Measurements from ENCODE around the gene VPS11.

Gene VPS11

DNA sequence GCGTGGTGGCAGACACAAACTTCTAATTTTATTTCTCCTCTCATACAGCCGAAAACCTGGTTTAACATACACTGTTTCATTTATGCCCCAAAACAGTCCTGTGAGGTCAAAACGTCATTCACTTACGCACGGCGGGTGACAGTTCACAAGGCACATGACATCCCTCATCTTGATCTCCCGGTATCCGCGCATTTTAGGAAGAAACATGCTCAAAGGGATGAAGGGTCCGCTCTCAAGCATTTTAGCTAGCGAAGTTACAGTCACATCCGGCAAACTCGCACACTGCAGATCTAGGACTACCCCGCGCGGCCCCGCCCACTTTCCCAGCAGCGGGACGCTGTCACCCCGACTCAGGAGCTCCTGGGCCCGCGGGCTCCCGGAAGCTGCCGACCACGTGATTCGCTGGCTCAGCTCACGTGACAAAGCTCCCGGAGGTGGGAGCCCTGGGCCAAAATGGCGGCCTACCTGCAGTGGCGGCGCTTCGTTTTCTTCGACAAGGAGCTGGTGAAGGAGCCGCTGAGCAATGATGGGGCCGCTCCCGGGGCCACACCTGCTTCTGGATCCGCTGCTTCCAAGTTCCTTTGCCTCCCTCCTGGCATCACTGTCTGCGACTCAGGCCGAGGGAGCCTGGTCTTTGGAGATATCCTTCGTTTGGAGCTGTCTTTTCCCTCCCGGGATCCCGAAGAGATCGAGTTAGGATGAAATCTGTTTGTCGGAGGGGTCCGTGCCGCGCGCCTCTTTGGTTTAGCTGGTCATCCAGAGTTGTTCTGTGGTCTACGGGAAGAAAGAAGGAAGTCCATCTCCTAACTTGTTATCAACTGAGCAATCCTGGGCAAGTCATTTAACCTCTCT, at the start of gene VPS11:
VPS11 (plus strand) TSS at position 448 of the 852 bp plus-strand sequence; CDS start at position 454, 6 bp downstream.
- CTCF ChIA-PET = interaction anchor here (0.6 to 1.7 kb wide), 10 partner anchors 10 to 280 kb away, joined by 3 to 11 read pairs (median 6); partner anchors contain the start of genes HINFP and HMBS
- Mint-ChIP-seq H3K4me1 (peaks cover 49% of the 10 kb centered on the region), H3K9me3 (no peaks in the 10 kb centered on the region), H3K4me3 (peak within 1 kb of the TSS; percentile 92), H3K27me3 (no peaks in the 10 kb centered on the region), H3K27ac (peak within 1 kb of the TSS; percentile 98), H3K36me3 (peaks cover 20% of the 10 kb centered on the region)
- peak; percentile 99 for DNase-seq

DNA sequence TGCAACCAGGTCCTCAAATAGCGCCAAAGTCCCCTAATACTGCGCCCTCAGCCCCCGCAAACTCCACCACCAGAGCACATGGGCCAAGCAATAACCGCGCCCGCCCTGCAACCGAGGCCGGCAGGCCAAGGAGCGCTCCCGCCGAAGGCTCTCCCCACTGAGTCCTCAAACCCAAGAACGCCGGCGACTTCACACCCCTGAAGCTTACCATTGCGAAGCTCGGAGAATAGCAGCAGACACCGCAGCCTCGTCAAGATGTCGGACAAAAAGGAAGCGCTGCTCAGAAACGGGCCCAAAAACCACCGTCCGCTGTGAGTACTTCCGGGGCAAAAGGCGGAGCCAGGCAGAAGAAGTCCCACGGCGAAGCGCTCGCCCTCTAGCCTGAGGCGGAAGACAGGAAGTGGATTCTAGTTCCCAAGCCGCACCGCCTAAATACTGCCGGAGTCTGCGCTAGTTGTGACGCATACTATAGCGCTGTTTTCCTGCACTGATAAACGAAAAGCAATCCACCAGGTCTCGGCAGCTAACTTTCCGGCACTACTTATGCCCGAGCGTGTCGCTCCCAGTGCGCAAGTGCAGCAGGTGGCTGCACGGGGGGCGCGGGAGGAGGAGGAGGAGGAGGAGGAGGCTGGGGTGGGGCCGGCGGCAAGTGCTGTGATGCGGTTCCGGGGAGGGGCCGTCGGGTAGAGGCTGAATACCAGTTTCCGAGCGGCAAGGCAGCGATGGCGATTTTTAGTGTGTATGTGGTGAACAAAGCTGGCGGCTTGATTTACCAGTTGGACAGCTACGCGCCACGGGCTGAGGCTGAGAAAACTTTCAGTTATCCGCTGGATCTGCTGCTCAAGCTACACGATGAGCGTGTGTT, 49.3 kb upstream of the VPS11 start, which contains the start of the genes RPS25 and TRAPPC4:
RPS25 (minus strand) TSS at position 270 of the 865 bp plus-strand sequence; CDS start at position 211, 59 bp downstream.
TRAPPC4 (plus strand) TSS at position 693 of the 865 bp plus-strand sequence; CDS start at position 723, 30 bp downstream.
- Mint-ChIP-seq H3K27me3 (no peaks in the 10 kb centered on the region), H3K9me3 (no peaks in the 10 kb centered on the region), H3K4me3 (peak within 1 kb of the TSS; percentile 97), H3K4me1 (peaks cover 58% of the 10 kb centered on the region), H3K36me3 (peaks cover 72% of the 10 kb centered on the region), H3K27ac (peak within 1 kb of the TSS; percentile 100)
- peak; percentile 98 for DNase-seq
- CTCF ChIA-PET = interaction anchor here (0.6 to 2.0 kb wide), 3 partner anchors 21 to 38 kb away, joined by 3 to 5 read pairs (median 3); partner anchors contain the start of gene CENATAC

- no peaks in the 10 kb centered on the region for H3K9me3 Mint-ChIP-seq
- peaks cover 70% of the 10 kb centered on the region for H3K36me3 Mint-ChIP-seq
- H3K27ac Mint-ChIP-seq = peak overlapping the region; percentile 100
- CTCF ChIA-PET = interaction anchor here (0.6 to 2.0 kb wide), 4 partner anchors 8 to 111 kb away, joined by 3 to 5 read pairs (median 3); no protein-coding TSS in a partner anchor
- H3K4me3 Mint-ChIP-seq = peak overlapping the region; percentile 97
- DNase-seq = no peak
- H3K4me1 Mint-ChIP-seq = peaks cover 64% of the 10 kb centered on the region
- no peaks in the 10 kb centered on the region for H3K27me3 Mint-ChIP-seq
Measured at GRCh38 chr11:119019996-119020395, 47.6 kb upstream of the VPS11 start.

GRCh38 chr11:119021631-119022030, 46.0 kb upstream of the VPS11 start:
- Mint-ChIP-seq H3K27me3 (no peaks in the 10 kb centered on the region), H3K4me3 (peak overlapping the region; percentile 18), H3K36me3 (peaks cover 60% of the 10 kb centered on the region), H3K27ac (peak overlapping the region; percentile 75), H3K4me1 (peaks cover 51% of the 10 kb centered on the region), H3K9me3 (no peaks in the 10 kb centered on the region)
- no peak for DNase-seq
- CTCF ChIA-PET = interaction anchor here (1.3 kb wide), 1 partner anchor 10 kb away, joined by 3 read pairs; no protein-coding TSS in a partner anchor

DNA sequence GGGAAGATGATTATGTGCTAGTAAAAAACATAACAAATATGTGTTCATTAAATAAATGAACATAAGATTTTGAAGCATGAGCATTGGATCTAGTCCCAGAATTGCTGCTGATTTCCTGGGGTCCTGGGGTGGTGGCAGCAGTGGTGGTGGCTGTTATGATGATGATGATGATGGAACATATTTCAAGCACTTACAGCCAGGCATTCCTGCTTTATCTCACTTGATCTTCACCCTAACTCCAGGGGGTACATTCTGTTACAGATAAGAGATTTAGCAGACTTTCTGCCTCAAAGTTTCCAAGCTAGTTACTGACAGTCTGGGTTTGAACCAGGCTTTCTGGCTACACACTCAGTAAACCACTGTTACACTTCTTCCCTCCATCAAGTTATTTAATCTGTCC, 43.9 kb upstream of the VPS11 start:
- Mint-ChIP-seq H3K4me1 (peaks cover 52% of the 10 kb centered on the region), H3K4me3 (no peak overlapping the region), H3K9me3 (no peaks in the 10 kb centered on the region), H3K27me3 (no peaks in the 10 kb centered on the region), H3K27ac (no peak overlapping the region), H3K36me3 (peaks cover 45% of the 10 kb centered on the region)
- DNase-seq = no peak
- CTCF ChIA-PET = no interaction called here

GRCh38 chr11:119024430-119025098, 43.1 kb upstream of the VPS11 start:
- peaks cover 43% of the 10 kb centered on the region for H3K36me3 Mint-ChIP-seq
- peak overlapping the region; percentile 8 for H3K27ac Mint-ChIP-seq
- H3K4me1 Mint-ChIP-seq = peaks cover 57% of the 10 kb centered on the region
- DNase-seq = no peak
- CTCF ChIA-PET = no interaction called here
- H3K9me3 Mint-ChIP-seq = no peaks in the 10 kb centered on the region
- H3K27me3 Mint-ChIP-seq = no peaks in the 10 kb centered on the region
- no peak overlapping the region for H3K4me3 Mint-ChIP-seq

DNA sequence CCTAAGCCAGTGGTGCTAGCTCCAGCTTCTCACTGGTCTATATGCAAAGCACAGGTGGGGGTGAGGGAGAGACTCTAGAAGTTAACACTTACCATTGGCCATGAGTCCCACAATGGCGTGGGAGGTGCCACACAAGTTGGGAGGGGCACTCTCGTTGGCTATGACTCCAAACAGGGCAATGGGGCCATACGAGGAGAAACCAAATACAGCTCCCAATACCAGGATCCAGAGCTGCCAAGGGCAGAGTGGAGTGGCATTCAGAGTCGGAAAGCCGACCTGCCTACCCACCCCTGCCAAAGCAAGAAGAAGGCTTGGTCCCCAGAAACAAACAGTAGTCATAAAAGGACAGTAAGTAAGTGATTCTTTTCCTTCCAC, 42.5 kb upstream of the VPS11 start:
- H3K4me1 Mint-ChIP-seq = peaks cover 56% of the 10 kb centered on the region
- peaks cover 38% of the 10 kb centered on the region for H3K36me3 Mint-ChIP-seq
- no peak overlapping the region for H3K27ac Mint-ChIP-seq
- CTCF ChIA-PET = no interaction called here
- no peak overlapping the region for H3K4me3 Mint-ChIP-seq
- no peak for DNase-seq
- no peaks in the 10 kb centered on the region for H3K27me3 Mint-ChIP-seq
- H3K9me3 Mint-ChIP-seq = no peaks in the 10 kb centered on the region

GRCh38 chr11:119025541-119025940, 42.1 kb upstream of the VPS11 start:
- Mint-ChIP-seq H3K36me3 (peaks cover 34% of the 10 kb centered on the region), H3K27me3 (no peaks in the 10 kb centered on the region), H3K27ac (no peak overlapping the region), H3K4me1 (peaks cover 51% of the 10 kb centered on the region), H3K4me3 (no peak overlapping the region), H3K9me3 (no peaks in the 10 kb centered on the region)
- no peak for DNase-seq
- CTCF ChIA-PET = no interaction called here

GRCh38 chr11:119025978-119026766, 41.4 kb upstream of the VPS11 start:
- CTCF ChIA-PET = interaction anchor here (0.8 kb wide), 1 partner anchor 30 kb away, joined by 3 read pairs; no protein-coding TSS in a partner anchor
- no peaks in the 10 kb centered on the region for H3K9me3 Mint-ChIP-seq
- no peak overlapping the region for H3K4me3 Mint-ChIP-seq
- H3K27ac Mint-ChIP-seq = no peak overlapping the region
- DNase-seq = no peak
- H3K27me3 Mint-ChIP-seq = no peaks in the 10 kb centered on the region
- peaks cover 49% of the 10 kb centered on the region for H3K4me1 Mint-ChIP-seq
- peaks cover 33% of the 10 kb centered on the region for H3K36me3 Mint-ChIP-seq

DNA sequence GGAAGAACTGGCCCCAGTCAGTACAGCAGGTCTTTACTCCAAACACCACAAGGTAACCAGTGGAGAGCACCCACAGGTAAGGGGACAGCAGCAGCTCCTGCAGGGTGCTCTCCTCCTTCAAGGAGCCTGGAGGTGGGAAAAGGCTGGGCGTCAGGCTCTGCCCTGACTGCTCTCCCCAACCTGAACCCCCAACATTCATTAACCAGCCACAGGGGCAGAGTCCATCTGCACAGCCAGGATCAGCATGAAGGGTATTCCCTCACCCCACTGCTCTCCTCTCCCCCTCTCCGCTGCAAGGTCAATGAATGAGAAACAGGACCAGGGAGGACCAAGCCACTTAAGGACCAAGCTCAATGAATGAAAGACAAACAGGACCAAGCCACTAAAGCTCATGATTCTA, 40.6 kb upstream of the VPS11 start:
- Mint-ChIP-seq H3K4me1 (peaks cover 44% of the 10 kb centered on the region), H3K36me3 (peaks cover 25% of the 10 kb centered on the region), H3K9me3 (no peaks in the 10 kb centered on the region), H3K27ac (no peak overlapping the region), H3K27me3 (no peaks in the 10 kb centered on the region), H3K4me3 (no peak overlapping the region)
- CTCF ChIA-PET = interaction anchor here (0.7 to 1.2 kb wide), 3 partner anchors 21 to 170 kb away, joined by 3 read pairs; no protein-coding TSS in a partner anchor
- DNase-seq = no peak

DNA sequence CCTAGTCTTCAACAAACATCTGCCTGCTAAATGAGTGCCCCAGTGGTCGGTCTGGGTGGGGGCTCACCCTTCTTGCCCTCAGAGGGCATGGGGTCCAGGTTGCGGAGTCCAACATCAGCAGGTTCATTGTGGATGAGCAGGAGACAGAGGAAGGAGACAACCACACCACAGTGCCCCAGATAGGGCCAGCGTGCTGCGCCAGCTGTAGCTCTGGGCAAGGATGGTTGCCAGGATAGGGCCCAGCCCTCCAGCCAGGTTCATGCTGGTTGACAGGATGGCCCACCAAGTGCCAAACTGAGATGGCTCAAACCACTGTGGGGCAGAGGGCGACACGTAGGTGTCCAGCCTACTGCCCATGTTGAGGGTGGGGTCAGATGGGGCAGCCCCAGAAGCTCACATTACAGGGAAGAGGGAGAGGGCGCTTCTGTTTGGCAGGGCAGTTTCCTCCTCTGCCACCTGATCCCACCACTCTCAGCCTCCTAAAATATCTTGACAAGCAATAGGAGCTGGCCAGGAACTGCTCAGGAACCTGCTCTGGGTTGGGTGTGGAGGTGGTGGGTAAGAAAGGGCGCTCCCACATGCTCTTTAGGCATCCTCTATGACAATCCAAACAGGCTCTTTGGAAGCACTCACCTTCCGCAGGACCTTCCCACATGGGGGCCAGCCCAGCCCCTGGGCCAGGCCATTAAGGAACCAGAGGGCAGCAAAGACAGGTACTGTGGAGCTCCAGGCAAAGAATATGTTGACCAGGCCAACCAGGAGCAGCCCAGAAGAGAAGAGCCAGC, 39.9 kb upstream of the VPS11 start:
- peaks cover 41% of the 10 kb centered on the region for H3K4me1 Mint-ChIP-seq
- no peaks in the 10 kb centered on the region for H3K9me3 Mint-ChIP-seq
- peaks cover 22% of the 10 kb centered on the region for H3K36me3 Mint-ChIP-seq
- CTCF ChIA-PET = interaction anchor here (1.2 to 1.5 kb wide), 2 partner anchors 8 to 20 kb away, joined by 3 read pairs; no protein-coding TSS in a partner anchor
- no peaks in the 10 kb centered on the region for H3K27me3 Mint-ChIP-seq
- DNase-seq = no peak
- H3K27ac Mint-ChIP-seq = no peak overlapping the region
- H3K4me3 Mint-ChIP-seq = no peak overlapping the region

GRCh38 chr11:119028346-119029068, 39.1 kb upstream of the VPS11 start:
- H3K4me3 Mint-ChIP-seq = peak overlapping the region; percentile 63
- no peak overlapping the region for H3K27ac Mint-ChIP-seq
- peaks cover 36% of the 10 kb centered on the region for H3K4me1 Mint-ChIP-seq
- CTCF ChIA-PET = interaction anchor here (1.2 to 1.5 kb wide), 2 partner anchors 9 to 20 kb away, joined by 3 read pairs; no protein-coding TSS in a partner anchor
- H3K9me3 Mint-ChIP-seq = no peaks in the 10 kb centered on the region
- peaks cover 18% of the 10 kb centered on the region for H3K36me3 Mint-ChIP-seq
- DNase-seq = no peak
- H3K27me3 Mint-ChIP-seq = no peaks in the 10 kb centered on the region

Data from activated naive CD4-positive, alpha-beta T cell treated with anti-CD3 and anti-CD28 coated beads, Interleukin-2, amount 10 ng/mL, durations not matched to agents 7 days and 5 days (primary cell).